ENCODE data around the gene SLC25A29. TPM values are rescaled to one million over a fixed set of nuclear protein-coding genes. Genes with fewer than 3 reads are reported as not detected.

The SLC25A29 gene
- total RNA-seq, 2 experiments from 2014 or later, result 8.9 to 9.8 TPM

DNA sequence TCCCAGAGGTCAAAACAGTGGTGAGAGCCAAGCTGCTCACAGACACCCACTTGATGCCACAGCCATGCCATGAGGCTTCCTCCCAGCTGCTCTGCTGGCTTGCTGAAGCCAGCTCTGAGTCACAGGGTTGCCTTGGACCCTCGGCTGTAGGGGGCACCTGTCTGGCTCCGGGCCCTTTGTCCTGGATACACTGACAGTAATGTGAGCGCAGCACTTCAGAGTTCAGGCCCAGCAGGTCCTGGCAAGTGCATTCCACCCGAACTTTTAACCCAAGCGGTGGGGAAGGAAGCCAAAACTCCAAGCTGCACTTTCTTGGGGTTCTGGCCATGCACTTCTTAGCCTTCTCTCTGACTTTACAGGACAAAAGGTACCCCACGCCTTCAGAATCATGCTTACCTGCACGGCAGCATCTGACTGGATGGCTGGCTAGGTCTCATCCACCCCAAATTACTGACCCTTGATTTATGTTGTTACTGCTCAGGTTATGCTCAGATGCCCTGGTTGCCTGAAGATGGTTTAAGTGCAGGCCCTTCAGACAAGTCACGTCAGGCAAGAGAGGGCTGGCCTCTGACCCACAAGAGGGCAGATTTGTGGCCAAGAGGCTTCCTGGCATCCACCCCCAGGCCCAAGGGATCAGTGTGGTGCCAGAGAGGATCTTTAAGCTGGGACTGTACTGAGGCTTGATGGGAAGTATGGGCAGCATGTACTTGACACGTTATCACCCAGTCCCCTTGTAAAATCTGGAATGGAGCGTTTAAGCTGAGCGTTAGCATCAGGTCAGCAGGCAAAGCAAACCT, 24.8 kb downstream of the SLC25A29 start:
- H3K36me3 Mint-ChIP-seq (ENCODE audit: low read depth), result peaks cover 5% of the 10 kb centered on the region
- CTCF ChIA-PET, result interaction anchor here (1.4 to 1.7 kb wide), 2 partner anchors 9 to 165 kb away, joined by 3 to 8 read pairs; no protein-coding TSS in a partner anchor
- peaks cover 13% of the 10 kb centered on the region for H3K4me1 Mint-ChIP-seq (ENCODE audit: low read depth)
- H3K9me3 Mint-ChIP-seq, result no peaks in the 10 kb centered on the region
- H3K27me3 Mint-ChIP-seq (ENCODE audit: low read depth), result no peaks in the 10 kb centered on the region
- no peak overlapping the region for H3K4me3 Mint-ChIP-seq
- no peak overlapping the region for H3K27ac Mint-ChIP-seq
- DNase-seq, result no peak
- intact Hi-C loops (cut with micrococcal nuclease), result no loop called here

DNA sequence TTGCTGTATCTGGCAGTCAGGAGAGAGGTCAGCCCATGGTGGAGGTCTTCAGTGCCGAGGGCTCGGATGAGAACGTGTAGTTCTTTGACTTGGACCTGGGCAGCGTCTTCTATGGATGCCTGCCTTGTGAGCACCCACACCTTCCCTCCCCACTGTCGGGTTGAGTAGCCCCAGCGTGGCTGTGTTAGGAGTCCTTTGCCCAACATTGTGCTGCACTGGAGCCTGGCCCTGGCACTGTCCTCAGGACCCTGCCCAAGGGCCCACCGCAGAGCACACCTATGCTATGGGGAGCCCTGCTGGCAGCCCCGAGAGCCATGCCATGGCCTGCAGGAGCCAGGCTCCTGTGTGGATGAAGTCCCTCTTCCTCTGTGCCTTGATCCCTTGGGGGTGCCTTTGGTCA, 26.7 kb downstream of the SLC25A29 start:
- peaks cover 9% of the 10 kb centered on the region for H3K36me3 Mint-ChIP-seq (ENCODE audit: low read depth)
- H3K4me1 Mint-ChIP-seq (ENCODE audit: low read depth), result peaks cover 22% of the 10 kb centered on the region
- H3K27me3 Mint-ChIP-seq (ENCODE audit: low read depth), result no peaks in the 10 kb centered on the region
- CTCF ChIA-PET, result no interaction called here
- no peaks in the 10 kb centered on the region for H3K9me3 Mint-ChIP-seq
- H3K4me3 Mint-ChIP-seq, result no peak overlapping the region
- intact Hi-C loops (cut with micrococcal nuclease), result no loop called here
- no peak for DNase-seq
- peak overlapping the region; percentile 67 for H3K27ac Mint-ChIP-seq

DNA sequence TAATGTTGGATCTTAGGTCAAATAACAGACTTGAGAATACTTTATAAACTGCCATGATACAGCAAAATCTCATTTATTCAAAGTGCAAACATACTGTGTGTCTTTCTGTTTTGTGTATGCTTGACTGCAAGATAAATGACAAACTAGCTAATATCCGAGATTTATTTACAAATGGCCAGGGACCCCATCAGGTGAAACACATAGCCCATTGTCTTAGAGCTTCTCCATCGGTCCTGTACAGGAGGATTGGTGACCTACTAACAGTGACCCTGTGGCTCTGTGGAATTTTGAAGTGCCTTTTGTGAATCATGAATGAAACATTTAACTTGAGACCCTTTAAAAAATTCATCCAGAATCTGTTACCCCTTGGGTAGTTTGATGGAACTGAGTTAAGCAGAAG, 27.1 kb downstream of the SLC25A29 start:
- DNase-seq, result no peak
- intact Hi-C loops (cut with micrococcal nuclease), result no loop called here
- Mint-ChIP-seq H3K27me3 (ENCODE audit: low read depth) (no peaks in the 10 kb centered on the region), H3K27ac (peak overlapping the region; percentile 56), H3K9me3 (no peaks in the 10 kb centered on the region), H3K4me3 (no peak overlapping the region), H3K36me3 (ENCODE audit: low read depth) (peaks cover 9% of the 10 kb centered on the region), H3K4me1 (ENCODE audit: low read depth) (peaks cover 26% of the 10 kb centered on the region)
- CTCF ChIA-PET, result interaction anchor here (0.6 kb wide), 1 partner anchor 313 kb away, joined by 3 read pairs; no protein-coding TSS in a partner anchor

DNA sequence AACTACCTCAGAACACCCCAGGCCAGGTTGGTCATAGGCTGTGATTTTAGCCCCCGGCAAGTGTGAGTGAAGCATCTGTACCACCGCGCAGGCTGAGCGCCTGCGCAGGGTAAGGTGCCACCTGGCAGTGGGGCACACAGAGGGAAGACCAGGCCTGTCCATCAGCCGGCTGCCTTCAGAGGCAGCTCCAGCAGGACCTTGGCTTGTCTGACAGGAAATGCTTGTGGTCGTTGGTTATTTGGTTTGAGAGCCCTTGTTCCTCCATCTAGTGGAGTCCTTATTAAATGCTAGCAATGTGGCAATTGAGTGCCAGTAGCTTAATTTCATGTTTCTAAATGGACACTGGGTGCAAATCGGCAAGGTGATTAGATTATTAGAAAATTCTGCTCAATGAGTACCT, 27.5 kb downstream of the SLC25A29 start:
- no peaks in the 10 kb centered on the region for H3K9me3 Mint-ChIP-seq
- no peaks in the 10 kb centered on the region for H3K27me3 Mint-ChIP-seq (ENCODE audit: low read depth)
- peaks cover 9% of the 10 kb centered on the region for H3K36me3 Mint-ChIP-seq (ENCODE audit: low read depth)
- peaks cover 27% of the 10 kb centered on the region for H3K4me1 Mint-ChIP-seq (ENCODE audit: low read depth)
- CTCF ChIA-PET, result interaction anchor here (0.6 kb wide), 1 partner anchor 313 kb away, joined by 3 read pairs; no protein-coding TSS in a partner anchor
- H3K27ac Mint-ChIP-seq, result peak overlapping the region; percentile 56
- H3K4me3 Mint-ChIP-seq, result no peak overlapping the region
- intact Hi-C loops (cut with micrococcal nuclease), result no loop called here
- no peak for DNase-seq

DNA sequence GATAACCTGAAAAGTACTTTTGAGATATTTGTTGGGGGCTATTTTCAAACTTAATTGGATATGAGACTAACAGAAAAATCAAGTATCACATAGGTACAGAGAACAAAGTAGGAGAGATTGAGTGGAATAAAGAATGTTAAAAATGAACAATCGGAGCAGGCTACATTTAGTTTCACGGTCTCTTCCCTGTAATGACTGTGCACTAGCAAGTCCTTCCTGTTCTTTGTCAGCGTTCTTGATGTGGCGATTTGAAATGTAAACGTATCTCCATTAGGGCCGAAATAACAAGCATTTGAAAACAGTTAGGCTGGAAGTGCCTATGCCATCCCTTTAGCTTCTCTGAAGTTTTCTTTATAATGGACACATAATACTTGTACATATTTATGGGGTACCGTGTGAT, 31.0 kb downstream of the SLC25A29 start:
- no peak for DNase-seq
- Mint-ChIP-seq H3K4me3 (no peak overlapping the region), H3K27me3 (ENCODE audit: low read depth) (no peaks in the 10 kb centered on the region), H3K9me3 (no peaks in the 10 kb centered on the region), H3K36me3 (ENCODE audit: low read depth) (peaks cover 11% of the 10 kb centered on the region), H3K27ac (peak overlapping the region; percentile 21), H3K4me1 (ENCODE audit: low read depth) (peaks cover 43% of the 10 kb centered on the region)
- CTCF ChIA-PET, result interaction anchor here (0.6 to 1.4 kb wide), 3 partner anchors 10 to 15 kb away, joined by 3 to 4 read pairs (median 4); no protein-coding TSS in a partner anchor
- intact Hi-C loops (cut with micrococcal nuclease), result loop anchor here (2.0 kb wide), 1 partner anchor 14 kb away; no protein-coding TSS in a partner anchor

DNA sequence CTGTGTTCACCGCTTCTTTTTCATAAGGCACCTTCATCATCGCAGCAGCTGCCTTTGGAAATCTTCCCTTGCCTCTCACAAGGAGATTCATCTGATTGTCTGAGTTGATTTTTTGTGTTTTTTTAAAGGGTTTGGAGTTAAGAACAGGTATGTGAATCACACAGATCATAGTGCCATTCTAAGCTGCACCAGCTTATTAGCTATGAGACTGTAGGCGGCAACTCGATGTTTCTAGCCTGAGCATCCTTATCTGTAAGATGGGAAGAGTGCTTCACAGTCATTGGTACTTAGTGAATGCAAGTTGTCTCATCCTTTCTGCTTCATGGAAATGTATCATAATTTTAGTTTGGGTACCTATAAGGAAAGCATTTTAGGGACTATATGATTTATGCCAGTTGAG, 32.0 kb downstream of the SLC25A29 start:
- intact Hi-C loops (cut with micrococcal nuclease), result loop anchor here (2.0 kb wide), 1 partner anchor 13 kb away; no protein-coding TSS in a partner anchor
- Mint-ChIP-seq H3K27me3 (ENCODE audit: low read depth) (no peaks in the 10 kb centered on the region), H3K27ac (peak overlapping the region; percentile 4), H3K36me3 (ENCODE audit: low read depth) (peaks cover 9% of the 10 kb centered on the region), H3K4me1 (ENCODE audit: low read depth) (peaks cover 45% of the 10 kb centered on the region), H3K4me3 (no peak overlapping the region), H3K9me3 (no peaks in the 10 kb centered on the region)
- no peak for DNase-seq
- CTCF ChIA-PET, result interaction anchor here (1.0 to 2.5 kb wide), 4 partner anchors 10 to 16 kb away, joined by 3 to 5 read pairs (median 4); no protein-coding TSS in a partner anchor

DNA sequence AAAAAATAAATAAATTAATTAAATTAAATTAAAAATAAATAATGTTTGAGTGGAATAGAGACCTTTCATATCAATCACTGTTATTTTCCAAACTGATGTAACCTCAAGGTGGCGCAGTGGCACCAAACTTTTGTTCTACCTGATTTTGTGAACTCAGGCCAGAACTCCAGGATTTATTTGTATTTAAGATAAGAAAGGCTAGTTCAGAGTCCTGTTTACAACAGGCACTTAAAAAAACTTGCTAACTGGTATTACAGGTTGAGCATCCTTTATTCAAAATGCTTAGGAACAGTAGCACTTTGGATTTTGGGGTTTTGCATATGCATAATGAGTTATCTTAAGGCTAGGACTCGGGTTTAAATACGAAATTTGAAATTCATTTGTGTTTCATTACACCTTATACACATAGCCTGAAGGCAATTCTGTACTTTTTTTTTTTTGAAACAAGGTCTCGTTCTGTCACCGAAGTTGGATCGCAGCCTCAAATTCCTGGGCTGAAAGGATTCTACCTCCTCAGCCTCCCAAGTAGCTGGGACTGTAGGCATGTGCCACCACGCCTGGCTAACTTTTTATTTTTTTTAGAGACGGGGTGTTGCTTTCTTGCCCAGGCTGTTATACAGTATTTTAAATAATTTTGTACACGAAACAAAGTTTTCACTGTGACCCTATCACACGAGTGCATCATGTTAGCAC, 34.9 kb downstream of the SLC25A29 start:
- peaks cover 16% of the 10 kb centered on the region for H3K36me3 Mint-ChIP-seq (ENCODE audit: low read depth)

DNA sequence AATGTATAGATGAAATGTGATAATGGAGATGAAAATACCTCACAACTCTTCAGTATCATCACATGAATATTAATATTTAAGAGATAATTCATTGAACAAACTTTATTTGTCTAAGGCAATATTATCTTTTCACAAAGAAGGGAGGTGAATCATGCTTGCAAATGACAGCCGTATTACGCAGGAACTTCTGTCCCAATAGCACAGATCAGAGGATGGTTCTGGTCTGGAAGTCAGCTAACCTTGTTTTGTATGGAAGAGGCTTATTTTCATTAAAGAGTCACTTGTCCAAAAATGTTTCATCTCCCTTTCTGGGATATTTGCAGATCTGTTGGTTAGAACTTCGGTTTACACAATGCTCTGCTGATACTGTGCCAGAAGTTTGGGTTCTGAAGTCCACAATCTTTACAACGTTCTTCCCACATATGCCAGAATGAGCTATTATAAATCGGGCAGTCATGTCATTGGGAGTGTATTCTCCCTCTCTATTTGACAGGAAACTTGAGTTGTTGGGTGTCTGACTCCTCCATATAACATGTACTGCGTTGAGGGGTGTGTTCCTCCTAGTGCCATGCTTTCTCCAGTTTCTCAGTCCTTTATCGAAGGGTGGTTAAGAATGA, 37.5 kb downstream of the SLC25A29 start:
- Mint-ChIP-seq H3K4me1 (ENCODE audit: low read depth) (peaks cover 63% of the 10 kb centered on the region), H3K36me3 (ENCODE audit: low read depth) (peaks cover 27% of the 10 kb centered on the region), H3K9me3 (no peaks in the 10 kb centered on the region), H3K27me3 (ENCODE audit: low read depth) (no peaks in the 10 kb centered on the region), H3K4me3 (no peak overlapping the region), H3K27ac (peak overlapping the region; percentile 31)
- intact Hi-C loops (cut with micrococcal nuclease), result no loop called here
- DNase-seq, result no peak
- CTCF ChIA-PET, result no interaction called here

More for the DNA sequence above, 34.9 kb downstream of the SLC25A29 start:
- H3K4me1 Mint-ChIP-seq (ENCODE audit: low read depth), result peaks cover 62% of the 10 kb centered on the region
- no peaks in the 10 kb centered on the region for H3K27me3 Mint-ChIP-seq (ENCODE audit: low read depth)
- peak; percentile 56 for DNase-seq
- CTCF ChIA-PET, result interaction anchor here (0.6 to 1.9 kb wide), 6 partner anchors 11 to 1583 kb away, joined by 3 to 8 read pairs (median 4); no protein-coding TSS in a partner anchor
- no peaks in the 10 kb centered on the region for H3K9me3 Mint-ChIP-seq
- intact Hi-C loops (cut with micrococcal nuclease), result no loop called here
- no peak overlapping the region for H3K4me3 Mint-ChIP-seq
- no peak overlapping the region for H3K27ac Mint-ChIP-seq

DNA sequence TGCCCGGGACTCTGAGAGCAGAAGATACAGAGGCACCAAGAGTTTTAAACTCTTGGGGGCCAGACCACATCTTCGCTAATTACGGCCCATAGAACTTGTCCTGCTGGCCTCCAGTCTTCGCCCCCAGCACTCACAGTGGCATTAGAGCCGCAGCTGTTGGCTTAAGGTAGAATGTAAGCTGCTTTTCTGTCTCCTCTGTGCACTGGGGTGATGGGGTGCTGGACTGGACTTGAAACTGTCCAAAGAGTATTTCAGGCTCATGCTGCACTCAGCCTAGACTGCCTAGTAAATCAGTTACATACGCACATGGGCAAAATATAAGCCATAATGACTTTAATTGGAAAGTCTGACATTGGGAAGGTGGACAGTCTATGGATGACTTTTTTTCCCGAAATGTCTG, 38.3 kb downstream of the SLC25A29 start:
- intact Hi-C loops (cut with micrococcal nuclease), result no loop called here
- Mint-ChIP-seq H3K9me3 (no peaks in the 10 kb centered on the region), H3K4me3 (no peak overlapping the region), H3K4me1 (ENCODE audit: low read depth) (peaks cover 67% of the 10 kb centered on the region), H3K27ac (no peak overlapping the region), H3K36me3 (ENCODE audit: low read depth) (peaks cover 28% of the 10 kb centered on the region), H3K27me3 (ENCODE audit: low read depth) (no peaks in the 10 kb centered on the region)
- CTCF ChIA-PET, result no interaction called here
- no peak for DNase-seq

DNA sequence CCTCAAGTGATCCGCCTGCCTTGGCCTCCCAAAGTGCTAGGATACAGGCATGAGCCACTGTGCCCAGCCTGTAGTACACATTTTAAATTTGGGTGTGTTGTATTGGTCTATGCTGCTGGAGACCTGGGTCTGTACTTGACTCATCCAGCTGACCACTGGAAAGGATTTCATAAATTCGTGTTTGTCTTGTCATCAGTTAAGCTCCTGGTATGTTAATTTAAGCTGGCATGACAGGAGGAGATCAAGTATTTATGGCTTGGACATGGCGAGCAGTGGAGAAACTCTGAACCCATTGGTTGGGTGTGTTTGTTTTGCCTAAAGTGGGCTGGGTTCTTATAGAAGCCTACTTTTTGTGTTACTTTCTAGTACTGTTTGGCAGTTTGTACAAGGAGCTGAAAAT, 43.1 kb downstream of the SLC25A29 start:
- no peak overlapping the region for H3K4me3 Mint-ChIP-seq
- DNase-seq, result no peak
- intact Hi-C loops (cut with micrococcal nuclease), result no loop called here
- no peaks in the 10 kb centered on the region for H3K27me3 Mint-ChIP-seq (ENCODE audit: low read depth)
- CTCF ChIA-PET, result interaction anchor here (0.6 to 3.0 kb wide), 4 partner anchors 10 to 22 kb away, joined by 3 to 14 read pairs (median 4); no protein-coding TSS in a partner anchor
- peaks cover 81% of the 10 kb centered on the region for H3K4me1 Mint-ChIP-seq (ENCODE audit: low read depth)
- H3K36me3 Mint-ChIP-seq (ENCODE audit: low read depth), result peaks cover 34% of the 10 kb centered on the region
- peak overlapping the region; percentile 37 for H3K27ac Mint-ChIP-seq
- H3K9me3 Mint-ChIP-seq, result no peaks in the 10 kb centered on the region

DNA sequence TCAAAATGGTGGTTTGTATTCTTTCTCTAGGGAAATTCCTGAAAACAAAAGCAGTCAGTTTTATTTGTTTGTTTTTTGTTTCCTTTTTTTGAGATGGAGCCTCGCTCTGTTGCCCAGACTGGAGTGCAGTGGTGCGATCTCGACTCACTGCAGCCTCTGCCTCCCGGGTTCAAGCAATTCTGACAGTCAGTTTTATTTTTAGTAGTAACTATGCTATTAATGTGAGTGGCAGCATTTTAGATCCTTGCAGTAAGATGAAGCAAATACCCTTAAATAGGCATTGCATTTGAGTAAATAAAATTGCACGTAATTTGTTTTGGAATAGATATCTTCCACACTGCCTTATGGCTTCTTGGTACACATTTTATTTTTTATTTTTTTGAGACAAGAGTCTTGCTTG, 43.7 kb downstream of the SLC25A29 start:
- Mint-ChIP-seq H3K27me3 (ENCODE audit: low read depth) (no peaks in the 10 kb centered on the region), H3K27ac (peak overlapping the region; percentile 37), H3K4me1 (ENCODE audit: low read depth) (peaks cover 81% of the 10 kb centered on the region), H3K4me3 (no peak overlapping the region), H3K36me3 (ENCODE audit: low read depth) (peaks cover 34% of the 10 kb centered on the region), H3K9me3 (no peaks in the 10 kb centered on the region)
- intact Hi-C loops (cut with micrococcal nuclease), result no loop called here
- DNase-seq, result no peak
- CTCF ChIA-PET, result interaction anchor here (1.4 to 3.0 kb wide), 3 partner anchors 22 to 27 kb away, joined by 3 to 14 read pairs (median 8); no protein-coding TSS in a partner anchor

DNA sequence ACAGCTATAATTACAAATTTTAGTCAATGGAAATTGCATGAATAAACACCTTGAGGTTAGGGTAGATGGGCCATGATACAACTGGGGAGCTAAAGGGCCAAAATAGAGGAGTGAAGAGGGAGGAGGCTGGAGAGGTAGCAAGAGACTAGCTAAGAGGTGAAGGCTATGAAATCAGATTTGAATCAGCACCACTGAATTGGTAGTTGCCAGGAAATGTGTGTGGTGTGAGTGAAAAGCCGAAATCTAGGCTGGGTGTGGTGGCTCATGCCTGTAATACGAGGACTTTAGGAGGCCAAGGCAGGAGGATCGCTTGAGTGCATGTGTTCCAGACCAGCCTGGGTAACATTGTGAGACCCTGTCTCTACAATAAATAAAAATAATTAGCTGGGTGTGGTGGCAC, 44.6 kb downstream of the SLC25A29 start:
- H3K36me3 Mint-ChIP-seq (ENCODE audit: low read depth), result peaks cover 33% of the 10 kb centered on the region
- DNase-seq, result peak; percentile 66

More for the DNA sequence above, 44.6 kb downstream of the SLC25A29 start:
- peak overlapping the region; percentile 37 for H3K27ac Mint-ChIP-seq
- CTCF ChIA-PET, result interaction anchor here (1.4 to 2.2 kb wide), 2 partner anchors 23 to 28 kb away, joined by 3 to 8 read pairs; no protein-coding TSS in a partner anchor
- no peaks in the 10 kb centered on the region for H3K27me3 Mint-ChIP-seq (ENCODE audit: low read depth)
- intact Hi-C loops (cut with micrococcal nuclease), result loop anchor here (2.0 kb wide), 2 partner anchors 13 to 21 kb away; no protein-coding TSS in a partner anchor
- H3K9me3 Mint-ChIP-seq, result no peaks in the 10 kb centered on the region
- H3K4me3 Mint-ChIP-seq, result no peak overlapping the region
- H3K4me1 Mint-ChIP-seq (ENCODE audit: low read depth), result peaks cover 85% of the 10 kb centered on the region
